B cell (primary cell): ENCODE data around the gene MRPL28. TPM values are rescaled to one million over a fixed set of nuclear protein-coding genes. Genes with fewer than 3 reads are reported as not detected.
A peak's percentile ranks its signal among the peaks of the same experiment; 100 is the strongest.

Experiments used
- ATAC-seq: fragments of 200-7000 bp; cut with Tn5 transposase; one replicate; pipeline ENCODE4 v1.10.0; 2021; ENCODE audit warnings: low read depth, mild to moderate bottlenecking, moderate number of reproducible peaks, moderate library complexity
- CTCF ChIA-PET: fragments of 350-600 bp; sonication (Branson Sonifier 250); formaldehyde crosslinking; loops from one replicate; lab custom pipeline; 2021; ENCODE audit warnings: antibody characterized with exemption, inconsistent platforms; lab: Charles Lee
- POLR2A ChIA-PET: fragments of 350-600 bp; sonication (Branson Sonifier 250); formaldehyde crosslinking; loops from one replicate; lab custom pipeline; 2021; ENCODE audit warnings: antibody characterized with exemption; lab: Charles Lee
- DNase-seq: peaks from one replicate; pipeline ENCODE4 v3.0.0; 2013
- H2AFZ ChIP-seq: 2 replicates; pipeline ENCODE4 v1.6.1; 2012; ENCODE audit warnings: mild to moderate bottlenecking, low read depth, low read length; ENCODE audit not compliant: insufficient read depth, poor library complexity, severe bottlenecking
- H3K27ac ChIP-seq, 2 donors: 1 replicate in 1 of 2; 2 replicates in 1 of 2; pipeline ENCODE4 v1.5.1; 2012 to 2013; ENCODE audit warnings: low read length in 2 of 2, mild to moderate bottlenecking in 2 of 2, moderate library complexity in 1 of 2
- H3K27me3 ChIP-seq, 4 experiments: fragments of 200-600 bp in 1 of 4; sonication (generic) in 1 of 4; replicated peaks in 1 of 4; 1 replicate in 2 of 4; 2 replicates in 2 of 4; pipeline versions ENCODE4 v1.6.1 to v1.7.0; 2013 to 2016; ENCODE audit warnings: low read length in 3 of 4, mild to moderate bottlenecking in 2 of 4, mixed read lengths in 1 of 4, moderate library complexity in 1 of 4; ENCODE audit not compliant: insufficient read depth in 4 of 4, control insufficient read depth in 3 of 4; ENCODE audit errors: control extremely low read depth in 1 of 4
- H3K36me3 ChIP-seq, 2 experiments: replicated peaks in 1 of 2; 1 replicate in 1 of 2; 2 replicates in 1 of 2; pipeline versions ENCODE4 v1.6.1 to v1.7.1; 2013; ENCODE audit warnings: low read length in 1 of 2; ENCODE audit not compliant: insufficient read depth in 2 of 2, control insufficient read depth in 1 of 2; ENCODE audit errors: control extremely low read depth in 1 of 2, extremely low read depth in 1 of 2
- H3K4me1 ChIP-seq, 2 donors: fragments of 200-600 bp in 1 of 2; sonication (generic) in 1 of 2; 1 replicate in 1 of 2; 2 replicates in 1 of 2; pipeline versions ENCODE4 v1.5.1 to v1.6.1; 2013 to 2017; ENCODE audit warnings: low read length in 2 of 2; ENCODE audit not compliant: control insufficient read depth in 2 of 2, insufficient read depth in 2 of 2
- H3K4me2 ChIP-seq: replicated peaks from 2 replicates; pipeline ENCODE3; 2012; ENCODE audit warnings: mild to moderate bottlenecking, low read depth, low read length; ENCODE audit not compliant: poor library complexity, severe bottlenecking
- H3K4me3 ChIP-seq, 5 experiments: fragments of 200-600 bp in 1 of 5; sonication (generic) in 1 of 5; 1 replicate in 3 of 5; 2 replicates in 2 of 5; pipeline versions ENCODE4 v1.5.1 to v1.7.0; 2011 to 2016; ENCODE audit warnings: low read length in 4 of 5, mild to moderate bottlenecking in 4 of 5, low read depth in 2 of 5, control low read depth in 1 of 5, moderate library complexity in 1 of 5; ENCODE audit not compliant: insufficient read depth in 1 of 5; ENCODE audit errors: control extremely low read depth in 1 of 5, extremely low read depth in 1 of 5
- H3K79me2 ChIP-seq: fragments of 200-600 bp; sonication (generic); one replicate; pipeline ENCODE4 v1.6.0; 2016; ENCODE audit warnings: low read length; ENCODE audit not compliant: control insufficient read depth, insufficient read depth
- H3K9ac ChIP-seq: fragments of 200-600 bp; sonication (generic); 2 replicates; pipeline ENCODE4 v1.6.1; 2017; ENCODE audit warnings: mild to moderate bottlenecking, low read length, moderate library complexity
- H3K9me3 ChIP-seq, 3 donors: one replicate each; pipeline versions ENCODE4 v1.6.1 to v1.7.1; 2013; ENCODE audit warnings: low read length in 2 of 3; ENCODE audit not compliant: control insufficient read depth in 2 of 3, insufficient read depth in 1 of 3; ENCODE audit errors: control extremely low read depth in 1 of 3
- H4K20me1 ChIP-seq: 2 replicates; pipeline ENCODE4 v1.6.0; 2012; ENCODE audit warnings: mild to moderate bottlenecking, low read length; ENCODE audit not compliant: insufficient read depth, control insufficient read depth, poor library complexity, severe bottlenecking
- H3K27ac Mint-ChIP-seq: one replicate; pipeline ENCODE4 v1.8.0; 2021; ENCODE audit warnings: mixed read lengths
- H3K27me3 Mint-ChIP-seq: one replicate; pipeline ENCODE4 v1.8.0; 2021; ENCODE audit warnings: mixed read lengths
- H3K4me1 Mint-ChIP-seq: one replicate; pipeline ENCODE4 v1.8.0; 2021; ENCODE audit warnings: mixed read lengths
- H3K4me3 Mint-ChIP-seq: one replicate; pipeline ENCODE4 v1.8.0; 2021; ENCODE audit warnings: mixed read lengths
- H3K9me3 Mint-ChIP-seq: one replicate; pipeline ENCODE4 v1.8.0; 2022; ENCODE audit warnings: mixed read lengths; ENCODE audit not compliant: insufficient read depth
- CTCF ChIP-seq: fragments of 200-600 bp; IDR thresholded peaks from one replicate; pipeline ENCODE4 v1.8.0; 2022; ENCODE audit warnings: antibody characterized with exemption, mild to moderate bottlenecking
- EZH2 ChIP-seq: IDR thresholded peaks from 2 replicates; pipeline ENCODE4 v1.6.1; 2012; ENCODE audit warnings: borderline replicate concordance, low read depth, mild to moderate bottlenecking, moderate library complexity, low read length; ENCODE audit not compliant: insufficient read depth, poor library complexity, severe bottlenecking
- WGBS: methylation state at CpG from one replicate; pipeline ENCODE4 v1.1.5; 2013; ENCODE audit warnings: missing lambda C conversion rate; ENCODE audit not compliant: insufficient coverage; 5-methylcytosine and 5-hydroxymethylcytosine counted together
- intact Hi-C: fragments of 100-400 bp; cut with micrococcal nuclease; formaldehyde crosslinking; loops from one replicate; pipeline ENCODE4 v1.10.0; 2022
- polyA plus RNA-seq: library from polyadenylated mRNA; depleted of rRNA; stranded (reverse); fragments of >200 nt; gene quantifications from 2 replicates; pipeline ENCODE4 v1.2.3, GENCODE V29; 2012
- total RNA-seq, 2 donors: library from RNA; stranded (reverse); fragments of 120-200 nt in 1 of 2; gene quantifications; 1 replicate in 1 of 2; 2 replicates in 1 of 2; pipeline versions ENCODE4 v1.2.3 to v1.2.4, GENCODE V29; 2013 to 2022

The MRPL28 gene
- total and polyA plus RNA-seq, 2 donors (not counting 1 experiment from before 2014, with no cell fraction given) = 44.3 to 67.7 TPM

- Histone ChIP-seq H3K9me3 (peaks cover 0 to 4% (median 0%) of the 10 kb centered on the region in 3 donors), H3K27me3 (no peaks in the 10 kb centered on the region), H3K36me3 (no peaks in the 10 kb centered on the region), H2AFZ (no peak overlapping the region), H3K4me3 (no peak overlapping the region), H3K4me1 (peaks cover 9 to 16% of the 10 kb centered on the region in 2 donors), H3K4me2 (no peak overlapping the region), H3K27ac (no peak overlapping the region), H4K20me1 (peaks cover 25% of the 10 kb centered on the region), H3K9ac (no peak overlapping the region), H3K79me2 (peaks cover 13% of the 10 kb centered on the region)
- no peak for DNase-seq
- CTCF ChIA-PET = interaction anchor here (1.1 kb wide), 1 partner anchor 289 kb away, joined by 4 read pairs; no protein-coding TSS in a partner anchor
- H3K27me3 Mint-ChIP-seq = no peaks in the 10 kb centered on the region
- ATAC-seq = no peak
- TF ChIP-seq EZH2 (no peak), CTCF (no peak)
- no peak overlapping the region for H3K4me3 Mint-ChIP-seq
- H3K27ac Mint-ChIP-seq = no peak overlapping the region
- H3K9me3 Mint-ChIP-seq = no peaks in the 10 kb centered on the region
- peaks cover 14% of the 10 kb centered on the region for H3K4me1 Mint-ChIP-seq
- POLR2A ChIA-PET = no interaction called here
- WGBS = 78% methylated on average over 6 of the region's 10 CpGs
- intact Hi-C loops = no loop called here
Measured at GRCh38 chr16:354971-355461, 15.3 kb downstream of the MRPL28 start.

- no peak overlapping the region for H3K27ac ChIP-seq
- Mint-ChIP-seq H3K4me1 (peaks cover 20% of the 10 kb centered on the region), H3K27ac (peak overlapping the region; percentile 46), H3K27me3 (no peaks in the 10 kb centered on the region), H3K9me3 (no peaks in the 10 kb centered on the region), H3K4me3 (peak overlapping the region; percentile 45)
- 97% methylated on average over 11 of the region's 12 CpGs for WGBS
- H3K9me3 ChIP-seq = peaks cover 0 to 4% (median 0%) of the 10 kb centered on the region in 3 donors
- TF ChIP-seq EZH2 (no peak), CTCF (no peak)
- intact Hi-C loops = no loop called here
- no peak overlapping the region for H3K4me2 ChIP-seq
- no peak overlapping the region for H3K4me3 ChIP-seq
- H3K79me2 ChIP-seq = peaks cover 19% of the 10 kb centered on the region
- H3K27me3 ChIP-seq = no peaks in the 10 kb centered on the region
- DNase-seq (no peak), ATAC-seq (no peak)
- H3K36me3 ChIP-seq = no peaks in the 10 kb centered on the region
- H3K4me1 ChIP-seq = peaks cover 10 to 18% of the 10 kb centered on the region in 2 donors
- H3K9ac ChIP-seq = no peak overlapping the region
- peaks cover 31% of the 10 kb centered on the region for H4K20me1 ChIP-seq
- CTCF ChIA-PET = interaction anchor here (1.1 kb wide), 2 partner anchors 119 to 289 kb away, joined by 3 to 4 read pairs; partner anchors contain the start of gene FAM234A
- no peak overlapping the region for H2AFZ ChIP-seq
- POLR2A ChIA-PET = interaction anchor here (0.9 kb wide), 1 partner anchor 16 kb away, joined by 3 read pairs; the partner anchor contains the start of gene MRPL28
Measured at GRCh38 chr16:354291-354881, 16.0 kb downstream of the MRPL28 start.
